ENCODE results near the gene ZDHHC11. TPM values are rescaled to one million over a fixed set of nuclear protein-coding genes. Genes with fewer than 3 reads are reported as not detected.
"Not testable (repeated sequence)": the region's sequence is repeated elsewhere in the genome, so short reads cannot be mapped to it uniquely, and the experiment has no call there.

Gene ZDHHC11
- total RNA-seq, 1 experiment from 2014 or later, result 2.1 TPM

DNA sequence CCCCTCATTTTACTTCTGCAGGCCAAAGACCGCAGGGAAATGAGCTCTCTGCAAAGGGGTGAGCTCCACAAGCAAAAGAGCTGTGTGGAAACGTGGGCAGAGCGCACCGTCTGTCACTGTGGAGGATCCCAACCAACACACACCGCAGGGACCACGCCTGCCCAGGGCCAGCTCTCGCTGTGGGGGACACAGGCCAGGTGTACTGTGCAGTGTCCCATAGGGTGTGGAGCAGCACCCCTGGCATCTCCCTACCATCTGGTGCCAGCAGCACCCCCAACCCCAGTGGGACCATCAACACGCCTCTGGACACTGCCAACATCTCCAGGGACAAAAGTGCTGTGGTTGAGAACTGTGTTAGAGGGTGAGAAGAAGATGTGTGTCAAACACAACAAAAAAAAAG is 27.9 kb upstream of the ZDHHC11 start:
- not testable (repeated sequence) for DNase-seq (ENCODE audit: low read depth)

DNA sequence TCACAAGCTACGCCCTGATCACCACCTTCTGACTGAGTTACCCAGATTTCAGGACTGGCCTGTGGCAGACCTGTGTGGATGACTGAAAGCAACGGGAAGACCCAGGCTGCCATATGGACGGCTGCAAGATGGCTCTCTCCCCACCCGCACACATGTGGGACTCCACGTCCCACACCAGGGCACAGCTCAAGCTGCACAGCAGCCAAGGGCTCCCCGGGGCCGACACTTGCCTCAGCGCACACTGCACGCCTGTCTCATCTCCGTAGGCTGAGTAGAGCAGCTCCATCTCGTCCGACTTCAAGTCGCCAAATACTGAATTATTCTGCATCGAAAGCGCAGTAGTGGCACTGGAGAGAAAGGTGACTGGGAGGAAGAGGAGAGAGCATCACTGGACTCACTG is 27.3 kb upstream of the ZDHHC11 start:
- no peak for DNase-seq (ENCODE audit: low read depth)

DNA sequence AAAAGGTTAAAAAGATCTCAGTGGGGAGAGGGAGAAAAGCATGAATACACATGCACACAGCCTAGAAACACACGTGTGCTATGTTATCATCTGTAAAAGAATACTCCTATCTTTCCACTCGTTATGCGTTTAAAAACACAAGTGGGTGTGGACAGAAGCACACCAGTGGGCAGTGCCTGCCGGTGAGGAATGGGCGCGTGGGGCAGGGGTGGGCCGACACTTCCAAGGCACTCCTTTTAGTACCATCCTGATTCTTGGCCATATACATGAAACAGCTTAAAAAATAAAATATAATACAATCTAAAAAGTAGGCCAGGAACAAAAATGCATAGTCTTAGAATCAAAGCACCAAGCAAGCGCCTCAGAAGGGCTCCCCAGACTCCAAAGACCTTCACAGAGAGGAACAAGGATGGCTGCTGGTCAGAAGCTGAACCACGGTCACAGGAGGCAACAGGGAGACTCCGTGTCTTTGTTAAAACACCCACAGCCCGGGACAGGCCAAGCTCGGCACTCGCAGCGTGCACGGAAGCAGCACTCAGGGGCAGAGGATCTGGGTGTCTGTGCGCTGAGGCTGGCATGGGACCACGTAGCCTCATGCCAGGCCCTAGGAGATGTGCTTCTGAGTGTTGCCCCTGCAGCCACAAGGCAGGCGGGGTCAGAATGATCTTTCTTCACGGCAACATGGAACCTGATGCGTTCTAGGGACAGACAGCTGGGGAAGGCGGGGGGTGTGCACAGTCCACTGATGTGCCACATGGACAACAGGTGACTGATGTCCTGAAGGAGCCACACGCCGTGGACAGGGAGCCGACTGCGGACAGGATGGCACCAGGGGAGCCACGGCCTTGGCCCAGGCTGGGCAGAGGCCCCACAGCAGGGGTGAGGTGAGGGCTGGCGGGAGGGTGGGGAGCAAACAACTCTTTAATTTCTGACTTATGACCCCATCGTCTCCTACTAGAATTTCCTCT is 25.9 kb upstream of the ZDHHC11 start:
- no peak for DNase-seq (ENCODE audit: low read depth)

DNA sequence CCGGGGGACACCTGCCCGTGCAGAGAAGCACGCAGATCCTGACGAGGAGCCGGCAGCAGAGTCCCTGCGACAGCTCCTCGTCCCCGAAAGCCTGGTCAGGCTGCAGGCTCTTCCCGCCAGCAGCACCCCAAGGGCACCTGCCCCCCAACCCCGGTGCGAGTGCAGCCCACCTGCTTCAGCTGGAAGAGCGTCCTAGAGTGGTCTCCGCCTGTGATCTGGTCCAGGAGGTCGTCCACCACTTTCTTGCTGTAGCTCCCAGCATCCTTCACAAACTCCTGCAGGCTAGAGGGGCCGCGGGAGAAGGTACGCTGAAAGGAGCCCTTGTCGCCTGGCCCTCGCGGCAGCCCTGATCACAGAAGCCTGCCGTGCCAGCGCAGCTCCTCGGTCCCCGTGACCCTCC is 25.1 kb upstream of the ZDHHC11 start:
- no peak for DNase-seq (ENCODE audit: low read depth)

DNA sequence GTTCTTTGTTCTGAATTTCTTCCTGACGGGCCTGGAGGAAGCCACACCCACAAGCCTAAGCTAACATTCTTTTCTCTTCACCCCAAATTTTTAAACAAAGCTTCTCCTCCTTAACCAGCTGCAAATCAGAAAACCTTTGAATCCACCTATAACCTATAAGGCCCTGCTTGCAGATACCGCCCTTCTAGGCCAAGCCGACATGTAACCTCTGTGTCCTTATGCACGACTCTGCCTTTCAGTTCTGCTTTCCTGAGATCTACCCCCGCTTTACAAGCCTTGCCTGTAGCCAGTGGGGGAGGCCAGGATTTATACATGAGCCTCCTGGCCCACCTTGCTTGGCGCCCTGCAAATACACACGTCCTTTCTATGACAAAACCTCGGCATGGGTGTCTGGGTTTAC is 22.5 kb upstream of the ZDHHC11 start:
- DNase-seq (ENCODE audit: low read depth), result no peak

DNA sequence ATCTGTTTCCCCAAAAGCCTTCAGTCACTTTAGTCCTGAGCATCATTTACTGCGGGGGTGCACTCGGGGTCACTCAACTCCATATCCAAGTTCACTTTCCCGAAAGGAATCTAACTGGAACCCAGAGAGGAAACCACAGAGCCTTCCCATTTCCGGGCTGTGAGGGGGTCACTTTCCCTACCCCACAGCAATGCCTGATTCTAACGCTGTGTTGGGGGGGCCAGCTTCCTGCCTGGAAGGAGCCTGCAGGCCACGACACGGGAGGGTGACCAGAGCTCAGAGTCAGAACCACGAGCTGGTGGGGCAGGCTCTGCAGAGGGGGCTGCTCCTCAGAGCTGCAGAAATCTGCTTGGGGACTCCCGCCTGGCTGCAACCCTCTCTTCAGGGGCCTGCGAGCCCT is 21.5 kb upstream of the ZDHHC11 start:
- DNase-seq (ENCODE audit: low read depth), result no peak

DNA sequence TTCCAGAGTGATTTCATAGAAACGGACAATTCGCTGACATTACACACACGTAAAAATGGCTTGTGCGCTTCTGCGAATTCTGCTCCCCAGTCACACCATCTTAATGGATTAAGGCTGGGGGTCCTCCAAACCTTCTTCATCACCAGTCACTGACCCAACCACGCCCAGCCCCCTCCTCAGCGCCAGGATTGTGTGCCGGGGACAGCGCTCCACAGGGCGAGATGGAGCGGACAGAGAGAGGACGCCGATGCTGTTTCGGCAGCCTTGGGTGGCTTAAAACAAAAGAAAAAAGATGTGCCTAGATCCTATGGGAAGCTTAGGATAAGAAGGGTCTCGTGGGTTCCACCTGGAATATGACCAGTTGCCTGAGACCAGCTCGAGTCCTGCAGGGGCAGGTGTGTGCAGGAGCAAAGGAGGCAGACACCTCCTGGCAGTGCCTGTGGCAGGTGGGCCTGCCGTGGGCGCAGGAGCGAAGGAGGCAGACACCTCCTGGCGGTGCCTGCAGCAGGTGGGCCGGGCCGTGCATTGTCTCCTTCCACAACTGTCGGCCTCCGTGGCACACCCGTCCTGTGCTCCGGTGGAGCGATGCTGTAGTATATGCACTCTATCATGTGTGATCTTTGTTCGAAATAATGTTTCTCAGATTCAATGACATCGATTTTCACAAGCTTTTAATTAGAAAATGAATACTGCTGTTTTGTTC is 21.0 kb upstream of the ZDHHC11 start:
- no peak for DNase-seq (ENCODE audit: low read depth)

DNA sequence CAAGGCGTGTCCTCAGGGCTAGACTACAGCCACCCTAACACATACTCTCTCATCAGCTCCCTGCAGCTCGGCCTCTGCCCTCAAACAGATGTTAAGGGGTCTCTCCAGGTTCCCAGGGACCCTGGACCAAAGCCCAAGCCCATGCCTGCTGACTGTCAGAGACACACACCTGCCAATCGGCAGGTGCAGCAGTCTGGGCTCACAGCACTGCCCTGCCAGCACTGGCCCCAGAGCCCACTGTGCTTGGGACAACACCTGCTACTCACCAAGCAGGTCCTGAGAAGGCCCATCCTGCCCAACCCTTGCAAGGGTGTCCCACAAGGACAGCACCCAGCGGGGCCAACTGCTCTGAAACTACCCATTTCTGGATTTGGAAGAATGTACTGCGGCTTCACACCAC is 20.2 kb upstream of the ZDHHC11 start:
- DNase-seq (ENCODE audit: low read depth), result no peak

DNA sequence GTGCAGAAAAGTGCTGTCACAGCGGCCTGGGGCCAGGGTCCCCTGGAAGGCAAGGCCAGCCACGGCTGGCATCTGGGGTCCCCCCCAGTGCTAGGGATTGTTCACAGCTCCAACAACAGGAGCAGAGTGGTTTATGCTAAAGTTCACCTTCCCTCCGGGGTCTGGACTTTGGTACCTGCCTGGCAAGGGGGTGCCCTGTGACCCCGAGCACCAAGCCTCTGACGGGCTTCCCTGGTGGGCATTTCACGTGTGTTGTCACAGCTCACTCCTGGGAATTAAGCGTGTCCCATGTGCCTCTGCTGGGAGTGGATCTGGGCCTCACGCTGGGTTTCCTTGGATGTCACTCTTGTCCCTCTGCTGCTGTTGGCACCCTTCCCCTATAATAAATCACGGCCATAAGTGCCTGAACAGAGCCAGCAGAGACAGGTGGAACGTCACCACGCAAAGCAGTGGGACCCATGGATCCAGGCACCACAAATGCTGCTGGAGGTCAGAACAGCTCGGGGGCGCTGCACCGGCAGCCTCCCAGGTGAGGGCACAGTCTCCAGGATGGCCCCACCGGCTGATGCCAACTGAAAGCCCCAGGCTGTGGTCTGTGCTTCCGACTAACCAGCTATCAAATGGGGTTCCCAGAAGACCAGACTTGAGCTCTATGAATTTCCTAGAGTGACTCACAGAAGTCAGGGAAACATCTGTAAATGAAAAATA is 17.8 kb upstream of the ZDHHC11 start:
- DNase-seq (ENCODE audit: low read depth), result no peak

DNA sequence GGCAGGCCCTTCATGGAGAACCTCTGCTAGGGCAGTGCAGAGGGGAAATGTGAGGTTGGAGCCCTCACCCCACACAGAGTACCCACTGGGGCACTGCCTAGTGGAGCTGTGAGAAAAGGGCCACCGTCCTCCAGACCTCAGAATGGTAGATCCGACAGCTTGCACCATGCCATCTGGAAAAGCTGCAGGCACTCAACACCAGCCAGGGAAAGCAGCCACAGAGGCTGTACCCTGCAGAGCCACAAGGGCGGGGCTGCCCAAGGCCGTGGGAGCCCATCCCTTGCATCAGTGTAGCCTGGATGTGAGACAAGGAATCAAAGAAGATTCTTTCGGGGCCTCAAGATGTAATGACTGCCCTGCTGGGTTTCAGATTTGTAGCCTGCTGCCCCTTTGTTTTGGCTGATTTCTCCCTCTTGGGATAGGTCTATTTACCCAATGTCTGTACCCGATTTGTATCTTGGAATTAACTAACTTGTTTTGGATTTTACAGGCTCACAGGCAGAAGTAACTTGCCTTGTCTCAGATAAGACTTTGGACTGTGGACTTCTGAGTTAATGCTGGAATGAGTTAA is 16.6 kb upstream of the ZDHHC11 start:
- DNase-seq (ENCODE audit: low read depth), result no peak

DNA sequence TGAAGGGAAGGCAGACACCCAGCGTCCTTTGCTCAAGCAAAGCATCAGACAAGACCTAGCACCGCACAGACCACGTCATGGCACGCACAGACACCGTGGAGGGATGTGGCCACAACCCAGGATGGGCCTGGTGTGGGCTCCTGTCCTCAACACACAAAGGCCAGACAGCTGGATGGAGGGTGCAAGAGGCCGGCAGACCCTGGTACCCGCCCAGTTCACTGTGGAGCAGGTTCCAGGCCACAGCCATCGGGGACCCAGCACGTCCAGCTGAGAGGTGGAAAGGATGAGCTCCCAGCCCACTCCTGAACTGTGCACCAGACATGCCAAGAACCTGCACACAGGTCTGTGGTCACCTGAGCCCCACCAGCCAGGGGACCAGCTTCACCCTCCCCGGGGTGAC is 15.0 kb upstream of the ZDHHC11 start:
- no peak for DNase-seq (ENCODE audit: low read depth)

DNA sequence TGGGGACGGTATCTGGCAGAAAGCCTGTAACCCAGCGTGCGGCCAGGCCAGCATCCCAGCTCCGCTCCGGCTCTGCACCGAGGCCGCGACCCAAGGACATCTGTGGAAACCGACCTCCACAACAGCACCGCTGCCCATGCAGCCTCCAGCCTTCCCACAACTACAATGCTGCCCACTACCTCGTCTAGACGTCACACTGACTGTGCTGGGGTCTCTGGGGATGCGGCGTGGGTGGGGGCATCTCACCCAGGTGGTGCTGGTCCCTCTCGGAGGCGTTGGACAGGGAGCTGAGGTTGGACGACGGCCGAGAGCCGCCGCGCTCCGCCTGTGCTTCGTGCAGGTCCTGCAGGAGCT is 14.4 kb upstream of the ZDHHC11 start:
- no peak for DNase-seq (ENCODE audit: low read depth)

DNA sequence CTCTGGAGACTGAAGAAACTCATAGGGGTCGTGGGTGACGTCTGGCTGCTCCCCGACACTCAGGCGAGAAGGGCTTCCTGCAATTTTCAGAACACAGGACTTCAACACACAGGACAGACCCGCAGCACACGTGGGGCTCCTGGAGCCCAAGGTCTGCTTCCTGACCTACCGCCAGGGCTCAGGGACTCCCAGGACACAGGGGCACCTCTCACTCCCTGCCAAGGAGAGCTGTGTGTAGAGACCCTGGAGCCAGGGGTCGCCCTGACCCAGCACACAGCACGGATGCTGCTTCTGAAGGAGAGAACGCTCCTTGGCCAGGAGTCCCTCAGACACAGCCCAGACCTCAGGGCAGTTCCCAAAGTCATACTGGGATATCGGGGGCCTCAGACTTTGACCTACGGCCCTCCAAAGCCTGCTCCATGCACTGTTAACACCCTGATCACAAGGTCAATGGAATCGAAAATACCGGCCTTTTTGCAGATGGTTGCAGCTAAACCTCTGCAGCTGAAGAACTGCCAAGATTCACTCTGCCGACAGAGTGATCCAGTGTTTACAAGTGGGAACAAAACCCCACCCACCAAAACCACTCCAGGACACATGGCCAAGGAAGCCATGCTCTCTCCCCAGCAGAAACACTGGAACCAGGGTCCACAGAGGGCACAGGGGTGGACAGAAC is 13.8 kb upstream of the ZDHHC11 start:
- DNase-seq (ENCODE audit: low read depth), result no peak

DNA sequence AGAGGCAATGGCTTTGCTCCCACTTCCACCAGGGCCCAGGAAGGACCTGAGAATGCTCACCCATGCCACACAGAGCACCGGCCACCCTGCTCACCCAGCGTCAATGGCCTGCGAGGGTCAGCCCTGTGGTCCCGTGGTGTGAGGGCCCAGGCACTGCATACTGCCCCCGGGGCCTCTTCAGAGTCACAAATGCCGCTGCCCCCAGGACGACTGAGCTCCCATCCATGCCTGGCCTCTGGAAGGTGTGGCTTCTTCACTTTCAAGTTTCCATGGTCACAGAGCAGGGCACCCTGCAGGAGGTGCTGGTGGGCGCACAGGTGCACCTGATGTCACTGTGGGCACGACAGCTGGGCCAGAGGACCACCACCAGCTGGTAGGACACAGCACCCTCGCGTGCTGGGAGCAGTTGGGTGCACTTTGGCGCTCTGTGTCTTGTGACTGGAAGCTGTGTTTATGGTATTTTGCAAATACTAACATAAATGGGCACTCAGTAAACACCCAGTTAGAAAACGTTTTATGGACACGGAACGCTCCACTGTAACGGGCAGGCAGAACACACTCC is 12.5 kb upstream of the ZDHHC11 start:
- no peak for DNase-seq (ENCODE audit: low read depth)

DNA sequence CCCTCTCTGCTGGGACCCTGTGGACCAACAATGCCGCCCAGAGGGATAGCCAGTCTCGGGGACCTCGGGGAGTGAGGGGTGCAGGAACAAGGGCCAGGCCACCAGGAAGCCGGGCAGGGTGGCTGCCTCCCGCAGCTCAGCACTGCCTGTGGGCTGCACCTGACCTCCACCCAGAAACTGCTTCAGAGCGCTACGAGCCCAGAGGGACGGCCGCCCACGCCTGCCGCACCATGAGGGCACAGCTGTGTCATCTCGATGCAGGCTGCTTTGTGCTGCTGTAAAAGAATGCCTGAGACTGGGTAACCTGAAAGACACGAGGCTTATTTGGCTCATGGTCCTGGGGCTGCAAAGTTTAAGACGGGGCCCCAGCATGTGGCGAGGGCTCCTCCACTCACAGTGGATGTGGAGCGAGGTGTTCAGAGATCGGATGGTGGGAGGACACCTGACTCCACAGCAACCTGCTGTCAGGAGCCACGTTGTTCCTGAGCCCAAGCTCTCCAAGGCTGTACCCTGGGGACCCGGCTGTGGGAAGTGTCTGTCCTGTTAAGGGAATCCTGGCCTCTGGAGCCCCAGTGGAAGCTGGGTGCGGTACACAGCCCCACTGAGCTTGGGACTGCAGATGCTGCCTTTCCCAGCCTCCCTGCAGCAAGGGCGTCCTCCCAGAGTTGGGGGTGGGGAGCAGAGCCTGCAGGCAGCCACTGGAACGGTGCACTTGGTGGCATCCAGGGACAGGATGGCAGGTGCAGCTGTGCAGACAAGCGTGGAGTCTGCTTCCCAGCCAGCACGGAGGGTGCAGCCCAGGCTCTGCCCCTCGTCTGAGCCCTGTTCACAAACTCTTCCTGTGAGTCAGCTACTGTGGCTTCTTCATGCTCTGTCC is 11.8 kb upstream of the ZDHHC11 start:
- no peak for DNase-seq (ENCODE audit: low read depth)

DNA sequence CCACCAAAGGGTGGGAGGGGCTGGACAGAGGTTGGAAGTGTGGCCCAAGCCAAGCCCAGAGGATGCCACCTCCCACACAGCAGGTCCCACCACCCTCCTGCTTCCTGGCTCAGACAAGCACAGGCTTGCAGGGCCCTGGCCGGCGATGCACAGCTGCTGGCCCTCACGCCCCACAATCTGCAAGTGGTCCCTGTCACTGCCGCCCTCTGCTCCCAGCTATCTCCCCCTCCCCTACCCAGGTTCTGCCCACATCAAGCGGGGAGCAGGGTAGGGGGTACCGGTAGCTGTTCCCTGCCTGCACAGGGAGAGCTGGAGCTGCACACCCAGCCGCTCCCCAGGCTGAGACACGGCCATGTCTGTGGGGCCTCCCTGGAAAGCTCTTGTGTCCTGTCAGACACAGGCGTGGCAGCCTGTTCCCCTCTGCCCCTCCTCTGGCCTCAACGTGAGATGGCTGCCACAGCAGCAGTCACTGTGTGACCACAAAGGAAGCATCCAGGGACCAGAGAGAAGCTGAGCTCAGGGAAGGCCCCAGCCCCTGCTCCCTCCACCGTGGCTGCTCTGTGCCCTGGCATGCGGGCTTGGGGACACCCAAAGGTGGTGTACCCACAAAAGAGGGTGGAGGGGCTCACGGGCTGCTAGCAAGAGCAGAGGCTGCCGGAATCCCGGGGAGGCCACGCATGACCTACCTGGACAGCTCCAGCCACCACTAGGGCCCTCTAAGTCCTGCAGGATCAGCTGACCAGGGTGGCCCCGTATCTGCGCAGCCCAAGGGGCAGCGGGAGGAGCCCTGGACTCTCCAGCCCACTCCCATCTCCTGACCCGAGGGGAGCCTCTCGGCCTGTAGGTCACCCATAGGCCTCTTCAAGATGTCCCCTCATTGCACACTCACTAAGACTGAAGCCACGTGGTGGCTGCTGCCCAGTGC is 10.9 kb upstream of the ZDHHC11 start:
- DNase-seq (ENCODE audit: low read depth), result no peak

DNA sequence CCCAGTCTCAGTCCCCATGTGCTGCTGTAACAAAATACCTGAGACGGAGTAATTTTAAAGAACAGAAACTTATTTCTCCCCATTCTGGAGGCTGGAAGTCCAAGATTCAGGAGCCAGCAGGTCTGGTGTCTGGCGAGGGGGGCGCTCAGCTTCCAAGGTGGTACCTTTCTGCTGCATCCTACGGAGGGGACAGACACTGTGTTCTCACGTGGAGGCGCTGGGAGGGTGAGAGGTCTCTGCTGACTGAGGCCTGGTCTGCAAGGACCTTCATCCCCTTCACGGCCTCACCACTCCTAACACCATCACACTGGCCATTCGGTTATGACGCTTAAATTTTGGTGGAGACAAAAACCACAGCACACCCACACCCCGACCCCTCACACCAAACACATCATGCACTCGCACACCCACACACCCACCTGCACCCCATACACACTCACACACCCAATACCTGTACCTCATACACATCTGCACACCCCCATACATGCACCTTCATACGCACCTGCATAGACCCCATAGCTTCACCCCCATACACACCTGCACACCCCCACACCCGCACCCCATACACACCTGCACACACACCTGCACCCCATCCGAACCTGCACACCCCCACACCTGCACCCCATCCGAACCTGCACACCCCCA is 9.8 kb upstream of the ZDHHC11 start:
- DNase-seq (ENCODE audit: low read depth), result no peak

DNA sequence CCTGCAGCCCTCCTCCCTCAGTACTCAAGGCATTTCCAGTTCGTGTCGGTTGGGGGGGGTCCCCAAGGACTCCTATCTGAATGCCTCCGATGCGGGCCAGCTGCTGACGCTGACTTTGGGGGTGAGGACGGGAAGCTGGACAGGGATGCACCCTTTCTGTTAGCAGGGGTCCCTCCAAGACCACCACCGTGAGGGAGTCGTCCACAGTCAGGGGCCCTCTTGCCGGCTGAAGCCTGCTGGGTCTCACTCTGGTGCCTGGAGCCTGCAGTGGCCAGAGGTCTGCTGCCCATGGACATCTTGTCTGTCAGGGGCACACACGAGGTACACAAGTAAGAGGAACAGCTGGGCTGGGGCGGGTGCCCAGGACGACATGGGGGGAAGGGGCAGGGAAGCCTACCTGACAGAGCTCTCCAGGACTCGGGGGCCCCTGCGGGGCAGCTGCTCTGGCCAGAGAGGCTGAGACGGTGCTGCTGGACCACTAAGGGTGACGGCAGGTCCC is 9.1 kb upstream of the ZDHHC11 start:
- no peak for DNase-seq (ENCODE audit: low read depth)

DNA sequence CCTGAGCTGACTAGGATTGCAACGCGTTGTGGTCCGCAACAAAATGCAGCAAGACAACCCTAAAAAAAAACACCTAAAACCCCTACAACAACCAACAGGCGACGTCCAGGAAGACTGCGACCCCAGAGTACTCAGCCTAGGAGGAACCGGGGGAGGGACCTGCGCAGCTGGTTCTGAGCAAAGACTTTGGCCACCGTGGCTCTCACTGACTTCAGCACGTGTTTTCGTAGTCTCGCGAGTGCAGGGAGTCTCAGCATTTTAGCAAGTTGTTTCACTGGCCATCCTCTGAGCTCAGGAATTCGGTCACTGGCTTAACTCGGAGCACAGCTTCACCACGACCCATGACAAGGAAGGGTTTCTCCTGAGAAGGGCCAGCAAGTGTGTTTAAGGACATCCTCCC is 8.6 kb upstream of the ZDHHC11 start:
- DNase-seq (ENCODE audit: low read depth), result no peak

Data from Daoy (cell line).